ENCODE data around the gene PALM2AKAP2.

The PALM2AKAP2 gene

GRCh38 chr9:109797006-109797405 lies 17.0 kb downstream of the PALM2AKAP2 start:
- TF ChIP-seq, protein P1, sequence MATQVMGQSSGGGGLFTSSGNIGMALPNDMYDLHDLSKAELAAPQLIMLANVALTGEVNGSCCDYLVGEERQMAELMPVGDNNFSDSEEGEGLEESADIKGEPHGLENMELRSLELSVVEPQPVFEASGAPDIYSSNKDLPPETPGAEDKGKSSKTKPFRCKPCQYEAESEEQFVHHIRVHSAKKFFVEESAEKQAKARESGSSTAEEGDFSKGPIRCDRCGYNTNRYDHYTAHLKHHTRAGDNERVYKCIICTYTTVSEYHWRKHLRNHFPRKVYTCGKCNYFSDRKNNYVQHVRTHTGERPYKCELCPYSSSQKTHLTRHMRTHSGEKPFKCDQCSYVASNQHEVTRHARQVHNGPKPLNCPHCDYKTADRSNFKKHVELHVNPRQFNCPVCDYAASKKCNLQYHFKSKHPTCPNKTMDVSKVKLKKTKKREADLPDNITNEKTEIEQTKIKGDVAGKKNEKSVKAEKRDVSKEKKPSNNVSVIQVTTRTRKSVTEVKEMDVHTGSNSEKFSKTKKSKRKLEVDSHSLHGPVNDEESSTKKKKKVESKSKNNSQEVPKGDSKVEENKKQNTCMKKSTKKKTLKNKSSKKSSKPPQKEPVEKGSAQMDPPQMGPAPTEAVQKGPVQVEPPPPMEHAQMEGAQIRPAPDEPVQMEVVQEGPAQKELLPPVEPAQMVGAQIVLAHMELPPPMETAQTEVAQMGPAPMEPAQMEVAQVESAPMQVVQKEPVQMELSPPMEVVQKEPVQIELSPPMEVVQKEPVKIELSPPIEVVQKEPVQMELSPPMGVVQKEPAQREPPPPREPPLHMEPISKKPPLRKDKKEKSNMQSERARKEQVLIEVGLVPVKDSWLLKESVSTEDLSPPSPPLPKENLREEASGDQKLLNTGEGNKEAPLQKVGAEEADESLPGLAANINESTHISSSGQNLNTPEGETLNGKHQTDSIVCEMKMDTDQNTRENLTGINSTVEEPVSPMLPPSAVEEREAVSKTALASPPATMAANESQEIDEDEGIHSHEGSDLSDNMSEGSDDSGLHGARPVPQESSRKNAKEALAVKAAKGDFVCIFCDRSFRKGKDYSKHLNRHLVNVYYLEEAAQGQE (IDR thresholded peaks at IDR 0.05; ENCODE audit: insufficient replicate concordance, low read depth) = no peak
- no peak for TF ChIP-seq POLR2AphosphoS5 (IDR thresholded peaks at IDR 0.05; ENCODE audit: low read depth)
- no peak for TF ChIP-seq SPI1 (IDR thresholded peaks at IDR 0.05; ENCODE audit: borderline replicate concordance, low read depth)
- TF ChIP-seq, protein P2, sequence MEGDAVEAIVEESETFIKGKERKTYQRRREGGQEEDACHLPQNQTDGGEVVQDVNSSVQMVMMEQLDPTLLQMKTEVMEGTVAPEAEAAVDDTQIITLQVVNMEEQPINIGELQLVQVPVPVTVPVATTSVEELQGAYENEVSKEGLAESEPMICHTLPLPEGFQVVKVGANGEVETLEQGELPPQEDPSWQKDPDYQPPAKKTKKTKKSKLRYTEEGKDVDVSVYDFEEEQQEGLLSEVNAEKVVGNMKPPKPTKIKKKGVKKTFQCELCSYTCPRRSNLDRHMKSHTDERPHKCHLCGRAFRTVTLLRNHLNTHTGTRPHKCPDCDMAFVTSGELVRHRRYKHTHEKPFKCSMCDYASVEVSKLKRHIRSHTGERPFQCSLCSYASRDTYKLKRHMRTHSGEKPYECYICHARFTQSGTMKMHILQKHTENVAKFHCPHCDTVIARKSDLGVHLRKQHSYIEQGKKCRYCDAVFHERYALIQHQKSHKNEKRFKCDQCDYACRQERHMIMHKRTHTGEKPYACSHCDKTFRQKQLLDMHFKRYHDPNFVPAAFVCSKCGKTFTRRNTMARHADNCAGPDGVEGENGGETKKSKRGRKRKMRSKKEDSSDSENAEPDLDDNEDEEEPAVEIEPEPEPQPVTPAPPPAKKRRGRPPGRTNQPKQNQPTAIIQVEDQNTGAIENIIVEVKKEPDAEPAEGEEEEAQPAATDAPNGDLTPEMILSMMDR (IDR thresholded peaks at IDR 0.05; ENCODE audit: insufficient read depth, low read length) = no peak
- TF ChIP-seq GABPA (IDR thresholded peaks at IDR 0.05; ENCODE audit: low read depth) = no peak
- H3K4me3 ChIP-seq (replicated peaks; ENCODE audit: insufficient read depth, low read length) = no peak overlapping the region
- peaks cover 3% of the 10 kb centered on the region for H3K27me3 ChIP-seq (ENCODE audit: insufficient read depth, poor library complexity, severe bottlenecking)
- no peak overlapping the region for H3K27ac ChIP-seq (replicated peaks)
- DNase-seq (ENCODE audit: low read depth in 1 of 2, low spot score in 1 of 2) = no peak

- TF ChIP-seq GABPA (IDR thresholded peaks at IDR 0.05; ENCODE audit: low read depth) = no peak
- TF ChIP-seq, protein P2 (IDR thresholded peaks at IDR 0.05; ENCODE audit: insufficient read depth, low read length) = no peak
- TF ChIP-seq SPI1 (IDR thresholded peaks at IDR 0.05; ENCODE audit: borderline replicate concordance, low read depth) = no peak
- TF ChIP-seq, protein P1 (IDR thresholded peaks at IDR 0.05; ENCODE audit: insufficient replicate concordance, low read depth) = no peak
- no peak for TF ChIP-seq POLR2AphosphoS5 (IDR thresholded peaks at IDR 0.05; ENCODE audit: low read depth)
- no peak overlapping the region for H3K27ac ChIP-seq (replicated peaks)
- peaks cover 3% of the 10 kb centered on the region for H3K27me3 ChIP-seq (ENCODE audit: insufficient read depth, poor library complexity, severe bottlenecking)
- no peak overlapping the region for H3K4me3 ChIP-seq (replicated peaks; ENCODE audit: insufficient read depth, low read length)
- DNase-seq (ENCODE audit: low read depth in 1 of 2, low spot score in 1 of 2) = no peak
These were observed 17.5 kb downstream of the PALM2AKAP2 start for GRCh38 chr9:109797509-109797908.

DNA sequence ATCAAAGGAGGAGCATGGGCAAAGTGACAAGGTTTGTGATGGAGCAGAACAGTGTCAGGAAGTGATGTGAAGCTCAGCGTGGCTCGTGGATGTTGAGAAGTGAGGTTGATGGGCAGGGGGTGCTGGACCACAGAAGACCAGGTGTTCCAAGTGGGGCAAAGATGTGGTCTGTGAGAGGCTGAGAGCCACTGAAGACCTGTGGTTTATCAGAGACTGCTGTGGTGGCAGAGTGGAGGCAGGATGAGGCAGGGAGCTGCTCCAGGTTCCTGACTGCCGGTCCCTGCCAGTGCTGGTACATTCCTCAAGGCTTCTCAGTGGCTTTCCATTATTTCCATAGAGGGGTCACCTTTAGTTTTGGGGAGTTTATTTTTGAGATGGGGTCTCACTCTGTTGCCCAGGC lies 19.1 kb downstream of the PALM2AKAP2 start:
- H3K4me3 ChIP-seq (replicated peaks; ENCODE audit: insufficient read depth, low read length) = no peak overlapping the region
- H3K27me3 ChIP-seq (ENCODE audit: insufficient read depth, poor library complexity, severe bottlenecking) = no peaks in the 10 kb centered on the region
- H3K27ac ChIP-seq (replicated peaks) = no peak overlapping the region
- TF ChIP-seq SPI1 (IDR thresholded peaks at IDR 0.05; ENCODE audit: borderline replicate concordance, low read depth) (no peak), POLR2AphosphoS5 (IDR thresholded peaks at IDR 0.05; ENCODE audit: low read depth) (no peak), GABPA (IDR thresholded peaks at IDR 0.05; ENCODE audit: low read depth) (no peak)
- TF ChIP-seq, protein P1 (IDR thresholded peaks at IDR 0.05; ENCODE audit: insufficient replicate concordance, low read depth) = no peak
- TF ChIP-seq, protein P2 (IDR thresholded peaks at IDR 0.05; ENCODE audit: insufficient read depth, low read length) = no peak
- no peak for DNase-seq (ENCODE audit: low read depth in 1 of 2, low spot score in 1 of 2)
